NCI-H187 (cell line): ENCODE results near the gene AGBL4.

ENCODE experiments used
- DNase-seq, 2 experiments: peaks; one replicate each; lab custom pipeline; 2025; lab: John Stamatoyannopoulos, UW

The AGBL4 gene

DNA sequence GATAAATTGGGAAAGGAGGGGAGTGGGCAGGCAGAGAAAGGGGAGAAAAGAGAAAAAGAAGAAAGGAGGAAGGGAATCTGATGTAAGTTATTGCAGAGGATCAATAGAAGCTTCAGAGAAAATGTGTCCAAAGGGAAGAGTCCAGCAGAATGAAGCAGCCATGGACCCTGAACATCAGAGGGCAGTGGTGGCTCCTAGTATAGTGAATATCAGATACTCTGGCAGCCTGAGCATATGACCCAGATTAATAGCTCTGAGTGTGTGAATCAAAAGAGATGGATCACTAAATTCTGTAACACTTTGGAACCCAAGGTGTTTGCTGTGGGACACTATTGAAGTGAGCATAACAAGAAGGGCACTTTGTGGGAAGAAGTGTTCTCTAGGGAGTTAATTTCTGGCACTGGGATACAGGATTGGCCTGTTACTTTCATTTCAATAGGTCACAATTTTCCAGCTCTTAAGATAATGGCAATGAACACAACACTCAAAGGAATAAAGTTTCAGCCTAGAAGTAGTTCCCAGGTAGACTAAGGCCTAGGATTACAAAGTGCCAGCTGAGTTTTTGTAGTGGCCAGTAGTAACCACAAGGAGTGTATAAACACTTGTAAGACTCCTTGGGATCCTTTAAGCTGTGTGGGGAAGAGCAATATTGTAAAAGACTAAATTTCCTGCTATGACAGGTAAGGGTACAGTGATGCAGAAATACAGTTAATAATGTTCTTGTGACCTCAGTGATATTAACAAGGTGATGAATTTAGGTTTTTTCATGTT lies 1082.6 kb downstream of the AGBL4 start:
- DNase-seq = no peak

DNA sequence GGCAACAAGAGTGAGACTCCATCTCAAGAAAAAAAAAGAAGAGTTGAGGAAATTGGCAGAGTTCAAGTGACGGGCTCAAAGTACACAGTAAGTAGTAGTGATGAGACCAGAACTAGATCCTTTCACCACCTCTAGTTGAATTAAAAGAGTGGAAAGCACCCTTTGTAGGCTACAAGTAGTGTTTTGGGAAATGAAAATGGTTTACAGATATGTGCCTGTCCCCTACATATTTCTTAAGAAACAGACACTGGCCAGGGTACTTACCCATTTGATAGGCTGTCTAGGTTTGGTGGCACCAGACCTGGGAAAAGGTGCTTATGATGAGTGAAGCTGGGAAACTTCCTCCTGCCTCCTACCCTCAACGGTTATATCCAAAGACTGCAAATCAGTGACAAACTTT lies 1083.4 kb downstream of the AGBL4 start:
- DNase-seq = no peak

DNA sequence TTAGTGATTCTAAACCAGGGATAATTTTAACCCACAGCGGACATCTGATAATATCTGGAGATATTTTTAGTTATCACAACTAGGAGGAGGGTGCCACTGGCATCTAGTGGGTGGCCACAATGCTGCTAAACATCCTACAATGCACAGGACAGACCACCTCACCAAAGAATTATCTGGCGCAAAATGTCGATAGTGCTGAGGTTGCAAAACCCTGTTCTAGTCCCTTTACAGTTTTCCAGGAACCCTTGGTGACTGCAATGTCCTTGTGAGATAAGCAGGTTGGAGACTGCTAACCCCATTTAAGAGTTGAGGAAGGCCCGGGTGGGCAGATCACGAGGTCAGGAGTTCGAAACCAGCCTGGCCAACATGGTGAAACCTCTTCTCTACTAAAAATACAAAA lies 1083.9 kb downstream of the AGBL4 start:
- no peak for DNase-seq

DNA sequence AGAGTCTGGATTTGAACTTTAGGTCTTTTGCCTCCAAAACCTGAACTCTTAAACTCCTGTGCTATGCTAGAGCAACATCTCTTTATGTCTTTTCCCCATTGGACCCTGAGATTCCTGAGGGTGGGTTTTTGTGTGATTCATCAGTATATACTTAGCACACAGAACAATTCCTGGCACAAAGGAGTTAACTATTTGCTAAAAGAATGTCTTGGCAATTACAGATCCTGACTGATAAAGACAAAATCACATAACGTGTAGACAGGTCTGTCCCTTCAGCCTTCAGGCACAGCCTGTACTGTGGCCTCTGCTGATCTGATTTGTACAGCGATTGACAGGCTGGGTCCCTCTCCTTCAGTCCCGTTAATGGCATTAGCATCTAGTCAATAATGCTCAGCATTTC lies 1084.7 kb downstream of the AGBL4 start:
- no peak for DNase-seq

DNA sequence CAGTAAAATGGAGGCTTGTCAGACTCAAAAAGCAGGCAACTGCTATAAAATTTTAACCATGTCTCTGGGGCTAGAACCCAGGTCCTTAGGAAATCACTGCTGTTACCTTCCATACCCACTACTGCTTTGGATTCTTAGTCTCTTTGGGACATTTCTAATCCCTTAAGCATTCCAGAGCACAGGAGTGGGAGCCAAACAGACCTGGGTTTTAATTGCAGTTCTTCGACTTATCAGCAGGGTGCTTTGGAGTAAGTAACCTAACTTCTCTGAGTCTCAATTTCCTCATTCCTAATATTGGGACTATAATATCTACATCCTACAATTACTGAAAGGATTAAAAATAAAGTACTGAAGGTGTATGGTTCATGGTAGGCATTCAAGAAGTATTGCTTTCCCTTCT lies 1086.0 kb downstream of the AGBL4 start:
- no peak for DNase-seq

DNA sequence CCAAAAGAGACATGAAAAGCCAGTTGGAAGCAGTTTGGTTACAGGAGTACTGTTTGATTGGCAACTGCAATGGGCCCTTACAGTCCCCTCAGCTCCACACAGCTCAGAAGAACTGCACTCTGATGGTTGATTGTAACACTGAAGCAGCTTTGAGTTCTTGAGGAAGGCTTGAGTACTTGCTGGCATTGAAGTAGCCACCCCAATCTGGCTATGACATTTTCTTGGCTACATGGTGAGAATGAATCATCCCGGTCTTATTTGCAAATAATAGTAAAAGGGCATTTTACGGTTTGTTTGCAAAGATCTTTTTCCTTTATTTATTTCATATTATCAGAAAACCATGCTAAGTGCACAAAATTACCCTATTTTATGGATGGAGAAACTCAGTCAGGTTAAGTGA lies 1087.3 kb downstream of the AGBL4 start:
- no peak for DNase-seq

DNA sequence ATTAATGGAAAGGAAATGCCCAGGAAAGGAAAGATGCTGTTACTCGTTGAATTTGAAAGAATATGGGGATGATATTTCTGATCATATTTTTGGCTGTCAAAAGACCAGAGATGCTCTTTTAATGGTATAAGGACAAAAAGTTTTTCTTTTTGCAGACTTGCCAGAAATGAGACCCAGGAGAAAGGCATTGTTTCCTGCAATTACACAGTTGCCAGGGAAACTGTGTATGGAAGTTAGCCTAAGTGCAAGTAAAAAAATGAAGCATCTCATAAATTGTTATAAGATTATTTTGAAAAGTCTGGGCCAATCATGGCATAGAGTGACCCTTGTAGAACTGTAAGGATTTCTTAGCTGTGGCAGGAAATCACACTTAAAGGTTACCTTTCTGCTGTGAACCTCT lies 1091.4 kb downstream of the AGBL4 start:
- DNase-seq = no peak

DNA sequence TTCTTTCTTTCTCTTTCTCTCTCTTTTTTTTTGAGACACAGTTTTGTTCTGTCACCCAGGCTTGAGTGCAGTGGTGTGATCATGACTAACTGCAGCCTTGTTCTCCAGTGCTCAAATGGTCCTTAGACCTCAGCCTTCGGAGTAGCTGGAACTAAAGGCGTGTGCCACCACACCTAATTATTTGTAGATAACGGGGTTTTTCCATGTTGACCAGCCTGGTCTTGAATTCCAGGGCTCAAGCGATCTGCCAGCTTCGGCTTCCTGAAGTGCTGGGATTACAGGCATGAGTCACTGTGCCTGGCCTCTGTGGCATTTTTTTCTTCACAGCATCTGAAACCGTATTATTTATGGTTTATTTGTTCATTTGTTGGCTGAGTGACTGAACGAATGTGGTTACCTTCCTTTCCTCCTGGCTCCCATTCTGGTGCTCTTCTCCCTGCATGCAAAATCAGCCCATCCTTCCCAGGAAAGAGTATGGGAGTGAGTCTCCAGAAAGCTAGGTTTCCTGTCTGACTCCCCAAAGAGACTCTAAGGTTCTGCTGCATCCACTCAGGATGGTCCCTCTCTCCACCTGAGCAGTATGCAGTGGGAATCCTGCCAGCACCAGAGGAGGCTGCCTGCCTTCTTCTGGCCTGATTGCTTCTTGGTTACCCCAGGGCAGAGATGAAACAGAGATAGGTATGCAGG lies 1092.1 kb downstream of the AGBL4 start:
- DNase-seq = no peak

DNA sequence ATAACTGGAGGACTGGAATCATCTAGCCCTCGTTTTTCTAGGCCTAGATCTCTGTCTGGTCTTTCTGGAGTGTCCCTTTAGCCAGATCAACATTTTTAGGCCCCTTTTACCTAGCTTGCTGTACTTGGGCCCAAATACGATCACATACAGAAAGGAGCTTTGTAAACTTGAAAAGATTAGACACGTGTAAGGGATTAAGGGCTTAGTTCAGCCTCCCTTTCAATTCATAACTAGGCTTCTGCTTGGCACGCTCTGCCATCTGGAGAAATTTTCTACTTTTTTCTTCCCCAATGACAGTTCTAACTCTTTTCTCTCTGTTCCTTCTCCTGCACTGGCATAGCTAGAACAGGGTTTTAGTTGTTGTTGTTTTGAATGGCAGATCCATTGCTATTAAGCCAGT lies 1093.7 kb downstream of the AGBL4 start:
- DNase-seq = no peak

DNA sequence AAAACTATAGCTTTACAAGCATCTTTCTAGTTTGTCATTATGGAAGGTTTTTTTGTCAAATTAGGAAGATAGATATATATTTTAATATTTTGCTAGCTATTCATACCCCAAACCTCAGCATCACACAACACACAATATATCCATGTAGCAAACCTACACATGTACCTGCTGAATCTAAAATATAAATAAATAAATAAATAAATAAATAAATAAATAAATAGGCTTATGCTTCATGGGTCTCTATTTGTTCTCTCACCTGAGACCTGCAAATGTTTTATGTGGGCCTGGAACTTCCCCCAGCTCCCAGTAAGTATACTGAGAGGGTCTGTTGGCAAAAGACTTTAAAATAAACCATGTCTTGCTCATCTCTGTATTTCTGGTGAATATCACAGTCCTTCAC lies 1099.7 kb downstream of the AGBL4 start:
- DNase-seq = no peak

DNA sequence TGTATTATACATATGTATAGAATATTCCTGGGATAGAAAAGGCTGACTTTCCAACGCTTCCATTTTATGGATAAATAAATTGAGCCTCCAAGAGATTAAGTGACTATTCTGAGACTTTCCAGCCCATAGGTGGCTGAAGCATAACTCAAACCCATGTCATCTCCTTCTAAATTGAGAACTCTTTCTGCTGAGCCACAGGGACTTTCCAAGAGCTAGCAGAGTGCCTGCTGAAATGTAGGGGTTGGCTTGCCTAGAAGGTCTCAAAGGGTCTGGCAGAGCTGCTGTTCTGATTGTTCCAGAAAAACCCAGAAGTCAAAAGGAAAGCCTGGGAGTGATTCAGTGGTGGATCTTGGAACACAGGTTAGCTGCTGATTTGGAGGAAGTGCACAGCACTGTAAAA lies 1100.6 kb downstream of the AGBL4 start:
- DNase-seq = no peak

DNA sequence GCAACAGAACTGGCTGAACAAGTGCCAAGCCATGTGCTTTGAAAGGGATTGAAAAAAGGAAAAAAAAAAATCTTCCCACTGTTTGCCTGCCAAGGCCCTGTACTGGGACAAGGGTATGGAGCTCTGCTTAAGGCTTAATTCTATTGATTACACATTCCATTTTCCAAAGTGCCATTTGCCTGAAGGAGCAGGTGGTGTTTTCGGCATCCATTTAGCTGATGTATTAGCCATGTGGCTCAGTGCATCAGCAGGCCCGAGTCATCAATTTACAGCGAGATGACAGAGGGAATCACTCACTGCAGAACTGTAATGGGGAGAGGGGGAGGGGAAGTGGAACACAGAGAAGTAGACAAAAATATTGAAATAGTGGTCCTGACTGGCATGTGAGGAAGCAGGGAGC lies 1102.9 kb downstream of the AGBL4 start:
- DNase-seq = no peak

DNA sequence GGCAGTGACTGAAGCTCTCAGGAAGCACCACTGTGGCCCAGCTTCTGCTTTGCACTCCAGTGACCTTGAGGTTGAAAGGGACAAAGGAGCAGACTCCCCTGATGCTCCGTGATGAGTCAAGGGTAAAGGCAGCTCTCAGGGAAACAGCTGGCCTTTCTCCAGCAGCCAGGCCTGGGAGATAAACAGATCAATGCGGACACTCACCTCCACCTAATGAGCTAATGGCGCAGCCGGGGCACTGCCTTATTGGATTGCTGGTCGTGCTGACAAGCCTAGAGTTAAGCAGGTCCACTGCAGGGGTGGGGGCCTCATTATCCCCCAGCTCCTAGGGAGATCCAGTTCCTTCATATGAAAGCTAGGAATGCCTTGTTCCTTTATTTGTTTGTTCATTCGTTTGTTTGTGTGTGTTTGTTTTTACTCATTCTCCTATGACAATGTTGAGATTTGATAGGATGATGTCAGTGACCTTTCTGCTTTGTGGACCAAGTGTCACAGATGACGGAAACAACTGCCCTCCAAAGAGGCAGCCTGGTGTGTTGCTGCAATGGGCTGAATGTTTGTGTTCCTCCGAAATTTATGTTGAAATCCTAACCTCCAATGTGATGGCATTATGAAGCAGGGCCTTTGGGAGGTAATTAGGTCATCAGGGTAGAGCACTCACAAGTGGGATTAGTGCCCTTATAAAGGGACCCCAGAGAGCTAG lies 1105.7 kb downstream of the AGBL4 start:
- no peak for DNase-seq

DNA sequence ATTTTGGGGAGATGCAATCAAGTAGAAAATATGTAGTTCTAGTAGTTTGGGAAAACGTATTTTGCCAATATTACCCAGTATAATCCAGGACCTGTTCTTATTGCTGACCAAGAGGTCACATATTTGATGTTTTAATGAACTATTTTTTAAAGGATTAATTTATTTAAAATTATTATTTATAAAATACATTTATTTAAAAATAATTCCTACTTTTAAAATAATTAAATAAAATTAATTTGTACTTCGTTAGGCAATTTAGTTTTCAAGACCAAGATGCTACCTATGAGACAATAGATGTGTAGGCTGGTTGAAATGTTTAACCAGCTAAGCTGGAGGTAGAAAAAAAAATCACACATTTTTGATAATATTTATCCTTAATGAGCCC lies 1106.7 kb downstream of the AGBL4 start:
- DNase-seq = no peak

DNA sequence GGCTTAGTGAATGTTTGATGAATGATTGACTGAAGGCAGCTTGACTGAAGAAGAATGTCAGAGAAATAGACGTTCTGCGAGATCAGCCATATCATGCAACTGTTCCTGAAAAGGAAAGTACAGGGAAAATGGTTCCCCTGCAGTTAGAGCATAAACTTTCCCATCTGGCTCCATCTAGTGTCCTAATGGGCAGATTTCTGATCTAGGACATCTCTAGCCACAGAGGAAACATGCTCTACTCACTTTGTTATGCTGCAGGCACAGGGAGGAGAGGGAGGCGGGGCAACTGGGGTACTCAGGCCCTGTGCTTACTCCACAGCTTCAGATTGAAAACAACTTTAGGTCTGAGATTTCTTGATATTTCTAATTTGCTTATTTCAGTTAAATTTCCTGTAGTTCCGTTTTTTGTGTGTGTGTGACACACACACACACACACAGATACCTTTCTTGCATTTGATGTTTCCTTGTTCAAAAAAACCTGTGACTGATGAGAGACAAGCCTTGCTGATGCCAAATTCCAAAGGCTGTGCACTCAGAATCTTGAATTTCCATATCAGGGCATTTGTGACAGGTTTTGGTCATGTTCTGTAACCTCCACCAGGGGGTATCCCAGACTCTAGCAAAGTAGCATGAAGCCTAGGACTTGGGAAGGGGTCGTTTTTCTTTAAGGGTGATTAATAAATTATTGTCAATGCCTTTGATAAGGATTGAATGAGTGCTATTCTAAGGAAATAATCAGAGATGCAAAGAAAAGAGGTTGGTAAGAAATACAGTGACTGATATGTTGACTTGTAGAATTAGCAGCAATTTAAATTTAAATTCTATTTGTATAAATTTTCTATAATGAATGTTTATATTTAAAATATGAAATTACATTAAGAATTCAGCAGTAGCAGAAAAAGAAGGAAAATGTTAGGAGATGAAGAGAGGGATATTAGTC lies 1107.4 kb downstream of the AGBL4 start:
- no peak for DNase-seq

DNA sequence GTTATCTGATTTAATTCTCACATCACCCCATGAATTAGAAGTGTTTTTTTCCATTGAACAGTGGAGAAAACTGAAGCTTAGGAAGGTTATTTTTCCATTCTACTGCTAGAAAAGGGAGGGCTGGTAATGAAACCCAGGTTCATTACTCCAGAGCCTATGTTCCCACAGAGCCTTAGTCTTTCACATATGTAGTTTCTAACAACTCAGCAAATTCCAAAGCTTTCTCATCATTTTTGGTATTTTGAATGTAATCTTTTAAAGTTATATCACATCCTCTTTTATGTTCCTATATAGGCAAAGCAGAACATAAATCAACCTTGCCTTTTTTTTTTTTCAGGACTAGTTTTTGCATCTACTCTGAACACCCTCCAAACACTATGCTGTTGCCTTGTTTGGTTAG lies 1115.1 kb downstream of the AGBL4 start:
- no peak for DNase-seq

DNA sequence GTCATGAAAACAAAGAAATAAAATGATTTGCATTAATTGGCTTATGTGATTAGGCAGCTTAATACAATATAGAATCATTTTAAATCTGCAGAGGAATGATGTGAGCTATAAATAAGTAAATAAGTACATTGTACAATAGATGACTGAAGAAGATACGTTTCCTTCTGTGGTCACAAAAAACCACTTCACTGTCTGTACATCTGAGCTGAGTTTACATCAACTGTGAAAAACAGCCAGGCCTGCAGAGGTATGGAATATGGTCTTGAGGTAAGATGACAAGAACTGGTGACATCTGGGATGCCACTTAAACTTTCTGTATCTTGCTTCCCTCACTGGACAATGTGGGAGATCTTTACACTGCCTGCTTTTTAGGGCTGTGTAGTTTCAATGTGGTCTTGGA lies 1117.0 kb downstream of the AGBL4 start:
- no peak for DNase-seq

DNA sequence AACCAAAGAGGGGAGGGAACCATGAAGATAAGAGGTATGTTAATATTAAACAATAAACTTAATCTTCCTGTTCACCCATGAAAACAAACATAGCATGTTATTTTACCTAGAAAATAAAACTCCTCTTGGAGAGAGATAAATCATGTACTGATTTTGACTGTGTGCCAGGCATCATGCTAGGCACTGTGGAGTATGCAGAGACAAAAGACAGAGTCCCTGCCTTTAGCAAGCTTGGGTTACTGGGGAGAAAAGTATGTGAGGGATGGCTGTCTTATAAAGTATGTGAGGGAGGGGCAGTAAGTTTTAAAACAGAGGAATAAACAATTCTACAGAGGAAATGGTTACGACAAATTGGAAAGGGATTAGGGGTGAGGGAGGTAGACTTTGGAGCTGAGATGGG lies 1117.6 kb downstream of the AGBL4 start:
- no peak for DNase-seq

DNA sequence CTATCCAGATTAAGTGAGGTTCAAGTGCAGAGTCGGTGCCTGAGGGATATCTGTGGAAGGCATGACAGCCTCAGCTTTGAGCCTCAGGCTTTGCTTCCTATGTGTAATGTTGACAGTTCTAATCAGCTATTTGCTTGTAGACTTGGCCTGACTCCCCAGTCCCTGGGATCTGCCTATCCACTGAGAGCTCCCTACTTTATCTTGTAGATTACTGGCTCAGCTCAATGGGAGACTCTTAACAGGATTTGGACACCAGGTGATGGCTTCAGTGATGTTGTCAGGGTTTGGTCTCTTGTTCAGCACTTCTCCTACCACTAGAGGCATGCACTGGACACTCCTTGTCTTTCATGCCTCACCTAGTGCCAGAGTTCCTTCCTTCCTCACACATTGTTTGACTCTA lies 1120.5 kb downstream of the AGBL4 start:
- DNase-seq = no peak

DNA sequence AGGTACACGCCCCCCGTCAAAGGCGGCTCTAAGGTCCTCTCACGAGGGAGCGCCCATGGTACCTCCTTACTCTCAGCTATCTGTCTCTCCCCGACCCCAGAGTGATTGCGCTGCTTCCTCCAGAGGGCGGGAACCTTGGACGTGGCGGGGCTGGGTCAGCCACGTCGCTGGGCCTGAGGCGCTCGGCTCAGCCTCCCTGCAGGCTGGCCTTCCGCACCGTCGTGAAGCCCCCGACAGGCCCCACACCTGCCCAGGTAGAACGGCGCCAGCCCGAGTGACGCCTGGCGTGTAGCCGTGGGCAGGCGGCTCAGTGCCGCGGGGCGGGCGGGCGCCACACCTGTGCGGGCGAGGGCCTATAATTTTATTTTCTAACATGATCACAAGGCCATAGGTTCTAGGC lies 1124.9 kb downstream of the AGBL4 start:
- no peak for DNase-seq

DNA sequence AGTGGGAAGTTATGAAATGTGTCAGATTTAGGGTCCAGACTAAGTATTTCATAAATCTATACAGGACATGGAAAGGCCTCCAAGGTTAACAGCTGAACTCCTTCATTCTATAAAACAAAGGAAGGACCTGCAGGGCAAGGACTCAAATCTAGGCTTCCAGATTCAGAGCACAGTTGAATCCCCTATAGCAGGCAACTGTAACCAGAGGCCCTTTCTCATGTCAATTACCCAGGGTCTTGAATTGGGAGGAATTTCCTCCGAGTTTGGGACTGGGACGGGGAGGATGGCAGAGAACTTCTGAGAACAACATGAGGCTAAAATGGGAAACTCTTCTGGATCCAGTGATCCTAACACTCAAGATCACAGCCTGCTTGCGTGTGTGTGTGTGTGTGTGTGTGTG lies 1134.1 kb downstream of the AGBL4 start:
- DNase-seq = no peak

DNA sequence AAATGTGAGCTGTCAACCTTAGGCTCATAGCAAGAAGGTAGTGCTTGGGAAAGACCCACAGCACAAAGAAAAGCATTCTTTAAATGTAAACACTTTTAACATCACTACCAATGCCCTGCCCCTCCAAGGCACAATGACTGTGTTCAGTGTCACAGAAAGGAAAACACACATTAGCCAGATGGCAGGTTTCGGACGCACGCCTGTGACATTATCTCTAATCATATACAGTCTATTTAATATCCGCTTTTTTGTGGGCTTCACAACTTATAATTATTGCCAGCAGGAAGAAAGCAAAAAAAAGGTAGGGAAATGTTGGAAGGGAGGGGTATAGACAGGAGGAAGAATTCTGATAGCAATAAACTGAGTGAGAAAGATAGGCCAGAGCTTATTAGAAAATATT lies 1134.7 kb downstream of the AGBL4 start:
- DNase-seq = no peak
